Astrocyte of the hippocampus (primary cell): ENCODE measurements around the gene ALOX12B.
"Not testable (repeated sequence)": the region's sequence is repeated elsewhere in the genome, so short reads cannot be mapped to it uniquely, and the experiment has no call there.

Source experiments
- DNase-seq: peaks from one replicate; pipeline ENCODE4 v3.0.0; 2011; ENCODE audit warnings: low read depth, low spot score

The ALOX12B gene

DNA sequence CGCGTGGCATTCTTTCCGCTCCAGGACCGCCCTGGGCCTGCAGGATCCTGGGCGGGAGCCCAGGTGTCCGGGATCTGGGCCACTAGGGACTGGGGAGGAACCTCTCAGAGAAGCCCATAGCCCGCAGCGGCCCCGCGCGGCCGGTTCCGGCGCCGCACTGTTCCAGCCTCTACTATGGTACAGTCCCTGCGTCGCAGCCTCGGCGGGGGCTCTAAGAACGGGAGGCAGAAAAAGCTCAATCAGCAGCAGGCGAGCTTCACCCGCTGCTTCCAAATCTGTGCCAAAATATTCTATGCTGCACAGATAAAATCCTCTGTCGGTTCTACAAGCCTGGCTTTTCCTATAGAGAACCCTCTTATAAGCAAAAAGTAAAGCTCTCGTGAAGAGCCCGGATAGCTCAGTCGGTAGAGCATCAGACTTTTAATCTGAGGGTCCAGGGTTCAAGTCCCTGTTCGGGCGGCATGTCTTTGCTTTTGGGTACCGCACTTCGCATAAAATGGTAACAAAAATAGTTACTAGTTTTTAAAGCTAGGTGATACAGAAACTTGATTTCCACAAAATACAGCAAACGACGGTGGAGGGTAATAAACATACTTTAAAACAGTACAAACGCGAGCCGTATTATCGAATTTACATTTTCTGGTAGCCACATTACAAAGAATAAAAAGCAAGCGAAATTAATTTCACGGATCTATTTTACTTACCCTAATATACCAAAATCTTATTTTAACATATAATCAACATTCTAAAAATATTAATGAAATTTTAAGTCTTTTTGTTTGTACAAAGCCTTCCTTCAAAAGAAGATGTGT is 31.5 kb upstream of the ALOX12B start:
- peak; percentile 92 for DNase-seq

DNA sequence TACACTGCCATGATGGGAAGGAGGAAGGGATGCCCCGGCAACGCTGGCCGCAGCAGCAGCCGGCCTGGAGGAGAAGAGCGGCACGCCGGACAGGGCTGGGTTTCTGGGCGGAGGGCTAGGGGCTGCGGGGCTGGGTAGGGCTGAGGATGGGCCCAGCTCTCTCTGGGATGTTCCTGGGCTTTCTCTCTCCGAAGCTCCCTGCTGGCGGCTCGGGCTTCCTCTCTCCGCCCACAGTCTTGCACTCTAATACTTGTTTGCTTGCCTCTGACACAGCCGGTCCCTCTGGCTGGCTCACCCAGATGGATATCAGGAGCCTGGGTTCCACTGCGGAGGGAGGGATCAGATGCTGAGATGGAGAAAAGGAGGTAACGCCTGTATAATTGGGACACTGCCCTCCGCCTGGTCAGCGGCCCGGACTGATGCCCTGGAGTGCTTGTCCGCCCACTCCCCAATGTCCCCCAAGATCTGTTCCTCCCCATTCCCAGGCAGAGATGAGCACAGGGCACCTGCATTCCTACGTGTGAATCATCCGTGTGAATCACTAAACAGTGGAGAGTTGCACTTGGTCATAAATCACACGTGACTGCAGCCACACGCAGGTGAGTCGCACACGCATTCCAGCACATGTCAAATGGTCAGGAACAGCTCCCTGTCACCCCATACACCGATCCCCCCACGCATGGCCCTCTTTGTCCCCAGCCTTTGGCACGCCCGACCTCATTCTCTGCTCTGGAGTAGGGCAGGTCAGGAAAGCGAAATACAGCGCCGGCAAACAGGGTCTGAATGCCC is 30.7 kb upstream of the ALOX12B start, which contains the start of gene ALOXE3:
ALOXE3 (minus strand) TSS at position 535 of the 789 bp plus-strand sequence; CDS start at position 11, 524 bp downstream.
- peak; percentile 70 for DNase-seq

DNA sequence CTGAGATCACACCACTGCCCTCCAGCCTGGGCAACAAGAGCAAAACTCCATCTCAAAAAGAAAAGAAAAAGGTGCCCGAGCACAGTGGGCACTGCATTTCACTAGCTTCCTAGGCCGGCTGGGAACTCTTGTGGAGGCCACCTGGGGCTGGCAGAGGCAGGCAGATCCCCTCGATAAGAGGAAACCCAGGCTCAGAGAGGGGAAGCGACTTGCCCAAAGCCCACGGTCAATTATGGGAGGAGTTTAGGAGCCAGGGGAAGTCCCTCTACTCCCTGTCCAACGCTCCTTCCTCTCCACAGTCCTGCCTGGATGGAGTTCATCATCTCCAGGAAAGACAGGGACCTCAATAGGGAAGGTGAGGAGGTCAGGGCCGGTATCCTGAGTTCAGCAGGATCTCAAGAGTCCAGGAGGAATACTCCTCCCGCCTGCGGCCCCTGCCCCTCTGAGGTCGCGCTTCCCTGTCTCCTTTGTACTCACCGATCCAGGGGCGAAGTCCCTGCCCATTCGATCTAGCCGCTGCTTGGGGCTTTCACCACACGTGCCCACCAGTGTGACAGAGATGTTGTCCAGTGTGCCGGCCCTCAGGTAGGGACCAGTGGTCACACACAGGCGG is 30.0 kb upstream of the ALOX12B start:
- DNase-seq: no peak

DNA sequence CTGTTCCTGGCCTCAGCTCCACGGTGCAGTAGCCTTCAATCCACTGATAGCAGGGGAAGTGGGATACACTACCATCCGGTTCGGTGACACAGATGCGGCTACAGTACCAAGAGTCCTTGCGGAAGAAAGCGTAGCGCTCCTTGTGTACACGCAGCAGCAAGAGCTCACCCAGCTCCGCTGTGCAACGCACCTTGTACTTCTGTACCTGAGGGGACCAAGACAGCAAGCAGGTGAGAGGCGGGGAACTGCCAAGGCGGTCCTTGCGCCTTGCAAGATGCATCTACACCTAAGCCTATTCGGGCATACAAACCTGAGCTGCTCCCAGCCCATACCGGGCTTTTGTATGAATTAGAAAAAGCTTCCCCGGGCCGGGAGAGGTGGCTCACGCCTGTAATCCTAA is 29.3 kb upstream of the ALOX12B start:
- DNase-seq: no peak

DNA sequence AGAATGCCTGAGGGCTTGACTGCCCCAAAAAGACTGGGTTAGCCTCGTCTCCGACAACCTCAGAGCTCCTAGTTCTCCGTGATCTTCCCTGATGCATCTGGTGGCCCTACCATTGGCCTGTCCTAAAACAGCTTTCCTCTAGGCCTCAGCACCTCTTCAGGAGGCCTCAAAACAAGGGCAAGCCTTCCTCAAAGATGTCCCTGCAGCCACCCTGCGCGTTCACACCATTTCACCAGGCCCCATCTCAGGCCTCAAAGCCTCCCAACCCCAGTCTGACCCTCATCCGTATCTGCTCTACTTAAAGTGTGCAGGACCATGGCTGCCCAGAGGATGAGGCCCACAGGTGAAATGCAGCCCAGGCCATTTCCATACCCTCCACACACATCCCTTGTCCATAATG is 23.4 kb upstream of the ALOX12B start:
- no peak for DNase-seq

DNA sequence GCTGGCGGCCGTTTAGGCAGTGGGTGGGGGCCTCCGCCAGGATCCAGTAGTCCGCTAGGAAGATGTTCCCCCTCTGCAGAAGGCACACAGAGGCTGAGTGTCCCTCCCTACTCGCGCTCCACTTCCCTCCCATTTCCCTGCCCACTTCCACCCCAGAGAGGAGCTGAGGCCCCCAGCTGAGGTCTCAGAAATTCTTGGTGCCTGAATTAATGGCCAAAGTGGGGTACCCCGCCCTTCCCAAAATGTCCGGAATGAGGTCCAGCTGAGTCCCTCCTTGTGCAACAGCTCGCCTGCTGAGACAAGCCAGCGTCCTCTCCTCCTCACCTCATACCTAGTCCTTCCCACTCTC is 22.9 kb upstream of the ALOX12B start:
- DNase-seq: no peak

DNA sequence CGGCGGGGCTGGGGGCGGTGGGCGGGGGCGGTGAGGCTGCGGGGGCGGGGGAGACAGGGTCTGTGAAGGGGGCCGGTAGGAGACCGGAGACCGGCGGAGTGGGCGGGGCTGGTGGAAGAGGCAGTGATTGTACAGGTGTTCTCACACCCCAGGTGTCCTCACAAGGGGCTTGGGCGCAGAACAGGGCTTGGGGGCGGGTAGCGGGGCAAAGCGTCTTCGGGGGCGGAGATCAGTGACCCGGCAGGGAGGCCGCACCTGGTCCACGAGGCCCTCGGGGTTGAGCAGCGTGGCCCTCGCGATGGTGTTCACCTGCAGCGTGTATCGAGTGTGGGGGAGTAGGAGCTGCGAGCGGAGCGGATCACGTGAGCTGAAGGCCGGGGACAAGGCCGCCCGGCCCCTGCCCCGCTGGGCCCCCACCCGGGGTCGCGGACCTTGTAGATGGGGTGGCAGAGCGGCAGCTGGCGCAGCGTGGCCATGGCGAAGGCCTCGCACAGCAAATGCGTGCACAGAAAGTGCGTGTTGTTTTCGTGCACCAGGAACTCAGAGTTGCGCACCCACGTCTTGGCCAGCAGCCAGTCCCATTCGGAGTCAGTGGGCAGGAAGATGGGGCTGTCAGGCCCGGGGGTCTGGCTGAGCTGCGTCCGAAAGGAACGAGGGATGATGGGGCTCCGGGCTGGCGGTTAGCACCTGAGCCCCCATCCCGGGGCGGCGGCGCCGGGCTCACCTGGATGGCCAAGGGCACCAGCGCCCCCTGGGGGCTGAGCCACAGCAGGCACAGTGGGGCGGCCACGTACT is 22.3 kb upstream of the ALOX12B start:
- DNase-seq: peak; percentile 60

DNA sequence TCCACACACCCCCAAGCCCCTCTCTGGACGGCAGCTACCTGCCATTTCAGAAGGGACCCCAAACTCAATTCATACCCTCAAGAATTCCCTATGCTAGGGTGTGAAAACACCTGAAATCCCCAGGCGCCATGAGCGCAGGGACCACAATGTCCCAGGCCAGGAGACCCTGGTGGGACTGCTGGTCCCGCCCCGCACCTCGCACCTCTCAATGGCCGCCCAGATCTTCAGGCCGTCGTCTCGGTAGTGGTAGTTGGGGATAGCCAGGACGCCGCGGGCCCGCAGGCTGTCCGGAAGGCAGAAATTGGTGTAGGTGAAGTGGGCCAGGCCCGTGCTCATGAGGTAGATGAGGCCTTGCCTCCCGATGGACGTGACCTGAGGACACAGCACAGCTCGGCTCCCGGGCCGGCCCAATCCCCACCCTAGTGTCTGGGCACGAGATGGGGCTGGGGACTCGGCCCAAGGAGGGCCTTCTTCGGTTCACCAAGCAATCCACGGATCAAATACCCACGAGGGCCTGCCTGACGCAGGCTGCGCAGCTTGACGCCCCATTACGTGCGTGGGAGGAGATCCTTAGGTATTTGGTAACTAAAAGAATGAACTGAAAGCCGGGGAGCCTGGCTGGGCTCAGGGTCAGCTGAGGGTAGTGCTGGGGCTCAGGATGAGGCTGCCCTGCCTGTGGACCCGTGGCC is 21.6 kb upstream of the ALOX12B start:
- no peak for DNase-seq

DNA sequence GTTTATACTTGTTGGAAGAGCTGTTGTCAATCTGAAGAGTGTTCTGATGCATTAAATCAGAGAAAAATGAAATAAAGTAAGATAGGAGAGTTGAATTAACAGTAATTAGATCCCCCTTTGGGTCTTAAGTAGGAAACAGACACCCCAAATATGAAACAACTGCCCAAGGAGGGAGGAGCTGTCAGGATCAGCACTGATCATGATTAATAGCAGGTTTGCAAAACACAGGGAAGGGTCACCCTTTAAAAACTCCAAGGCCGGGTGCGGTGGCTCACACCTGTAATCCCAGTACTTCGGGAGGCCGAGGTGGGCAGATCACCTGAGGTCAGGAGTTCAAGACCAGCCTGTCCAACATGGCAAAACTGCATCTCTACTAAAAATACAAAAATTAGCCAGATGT is 19.5 kb upstream of the ALOX12B start:
- DNase-seq: not testable (repeated sequence)

DNA sequence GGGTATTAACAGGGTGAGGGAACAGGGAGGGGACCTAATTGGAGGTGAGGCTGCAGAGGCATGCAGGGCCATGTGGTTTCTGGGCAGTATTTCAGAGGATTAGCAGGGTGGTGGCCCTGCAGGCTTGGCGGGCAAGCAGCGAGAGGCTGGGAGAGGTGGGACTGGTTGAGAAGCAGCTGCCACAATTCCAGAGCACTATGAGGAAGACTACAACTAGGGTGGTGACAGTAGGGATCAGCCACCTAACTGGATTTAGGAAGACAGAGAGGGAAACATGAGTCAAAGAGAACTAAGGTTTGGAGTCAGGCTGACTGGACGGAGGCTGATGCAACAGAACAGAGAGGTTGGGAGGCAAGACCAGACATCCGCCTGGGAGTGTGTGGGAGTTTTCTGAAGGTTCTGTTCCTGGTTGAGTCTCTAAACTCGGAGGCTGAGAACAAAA is 18.5 kb upstream of the ALOX12B start:
- no peak for DNase-seq

DNA sequence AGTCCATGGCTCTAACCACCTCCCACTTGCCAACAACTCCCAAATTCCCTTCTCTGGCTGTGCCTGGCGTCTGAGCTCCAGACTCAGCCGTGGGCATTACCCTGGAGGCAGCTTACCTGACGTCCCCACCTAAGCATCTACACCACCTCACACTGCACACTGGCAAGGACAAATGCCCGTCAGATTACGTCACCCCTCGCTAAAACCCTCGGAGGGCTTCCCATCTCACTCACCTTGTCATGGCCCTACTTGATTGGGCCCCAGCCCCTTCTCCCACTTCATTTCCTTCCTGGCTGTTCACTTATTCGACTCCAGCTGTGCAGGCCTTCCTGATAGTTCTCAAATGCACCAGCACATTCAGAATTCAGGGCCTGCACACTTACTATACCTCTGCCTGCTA is 17.4 kb upstream of the ALOX12B start:
- DNase-seq: no peak

DNA sequence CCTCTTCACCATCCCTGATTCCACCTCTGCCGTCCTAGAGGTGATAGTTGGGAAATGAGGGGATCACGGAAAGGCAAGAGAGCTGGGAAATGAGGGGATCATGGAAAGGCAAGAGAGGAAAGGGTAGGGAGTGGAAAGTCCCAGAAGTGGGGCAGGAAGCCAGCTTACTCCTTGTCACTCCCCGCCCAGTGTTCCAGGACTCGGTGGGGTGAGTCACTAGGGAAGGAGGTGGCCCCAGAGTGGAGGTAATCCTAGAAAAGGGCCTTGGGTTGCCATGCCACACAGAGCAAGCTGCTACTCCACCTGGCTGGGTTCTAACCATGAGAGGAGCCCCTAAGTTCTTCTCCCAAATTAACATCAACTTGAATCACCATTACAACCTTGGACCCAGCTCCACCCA is 16.0 kb upstream of the ALOX12B start:
- DNase-seq: no peak

DNA sequence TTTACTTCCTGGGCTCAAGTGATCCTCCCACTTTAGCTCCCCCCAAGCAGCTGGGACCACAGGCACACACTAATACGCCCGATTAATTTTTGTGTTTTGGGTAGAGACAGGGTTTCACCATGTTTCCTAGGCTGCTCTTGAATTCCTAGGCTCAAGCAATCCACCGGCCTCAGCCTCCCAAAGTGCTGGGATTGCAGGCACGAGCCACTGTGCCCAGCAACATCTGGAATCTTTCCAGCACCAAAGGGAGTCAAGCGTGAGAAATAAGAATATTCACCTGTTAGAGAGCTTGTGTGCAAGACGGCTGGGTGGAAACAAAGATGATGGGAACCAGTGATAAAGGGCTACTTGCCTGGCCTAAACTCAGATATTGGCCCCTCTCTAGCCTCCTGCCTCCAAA is 14.2 kb upstream of the ALOX12B start:
- no peak for DNase-seq

DNA sequence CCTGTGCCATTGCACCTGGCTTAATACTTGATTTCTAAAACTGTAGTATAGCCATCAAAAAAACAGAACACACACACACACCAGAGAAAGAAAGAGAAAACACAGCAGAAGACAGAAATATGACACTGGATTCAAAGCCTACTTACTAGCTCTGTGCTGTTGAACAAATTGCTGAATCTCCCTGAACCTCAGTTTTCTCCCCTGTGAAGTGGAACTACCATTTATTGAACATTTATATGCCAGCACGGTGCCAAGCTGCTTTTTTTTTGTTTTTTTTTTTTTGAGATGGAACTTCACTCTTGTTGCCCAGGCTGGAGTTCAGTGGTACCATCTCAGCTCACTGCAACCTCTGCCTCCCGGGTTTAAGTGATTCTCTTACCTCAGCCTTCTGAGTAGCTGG is 13.2 kb upstream of the ALOX12B start:
- DNase-seq: no peak

DNA sequence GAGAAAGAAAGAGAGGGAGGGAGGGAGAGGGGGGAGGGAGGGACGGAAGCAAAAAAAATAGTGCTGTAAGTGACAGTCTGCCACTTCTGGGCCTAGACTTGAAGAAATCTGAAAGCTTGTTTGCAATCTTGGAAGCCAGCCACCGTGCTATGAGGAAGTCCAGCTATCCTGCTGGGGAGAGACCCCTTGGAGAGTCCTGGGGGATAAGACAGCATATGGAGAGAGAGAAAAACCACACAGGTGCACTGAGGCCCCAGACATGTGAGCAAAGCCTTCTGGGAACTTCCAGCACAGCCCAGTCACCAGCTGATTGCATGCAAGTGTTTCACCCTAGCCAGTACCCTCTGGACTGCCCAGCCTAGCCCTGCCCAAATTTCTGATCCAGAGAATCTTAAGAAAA is 12.6 kb upstream of the ALOX12B start:
- no peak for DNase-seq

DNA sequence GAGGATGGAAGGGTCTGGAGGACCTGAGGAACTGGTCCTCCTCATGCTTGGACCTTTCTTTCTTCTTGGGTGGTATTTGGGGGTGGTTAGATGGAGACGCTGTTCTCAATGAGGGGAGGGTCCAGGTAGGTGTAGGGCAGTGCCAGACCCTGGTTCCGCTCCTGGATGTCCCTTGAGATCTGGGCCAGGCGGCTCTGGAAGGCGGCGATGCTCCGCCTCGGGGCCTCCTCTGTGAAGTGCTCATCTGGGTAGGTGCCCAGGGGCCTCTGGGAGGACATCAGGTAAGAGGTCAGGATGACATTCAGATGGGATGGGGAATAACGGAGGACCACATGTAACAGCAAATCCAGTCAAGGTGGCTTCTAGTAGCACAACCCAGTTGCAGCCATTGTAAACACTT is 9.0 kb upstream of the ALOX12B start:
- no peak for DNase-seq

DNA sequence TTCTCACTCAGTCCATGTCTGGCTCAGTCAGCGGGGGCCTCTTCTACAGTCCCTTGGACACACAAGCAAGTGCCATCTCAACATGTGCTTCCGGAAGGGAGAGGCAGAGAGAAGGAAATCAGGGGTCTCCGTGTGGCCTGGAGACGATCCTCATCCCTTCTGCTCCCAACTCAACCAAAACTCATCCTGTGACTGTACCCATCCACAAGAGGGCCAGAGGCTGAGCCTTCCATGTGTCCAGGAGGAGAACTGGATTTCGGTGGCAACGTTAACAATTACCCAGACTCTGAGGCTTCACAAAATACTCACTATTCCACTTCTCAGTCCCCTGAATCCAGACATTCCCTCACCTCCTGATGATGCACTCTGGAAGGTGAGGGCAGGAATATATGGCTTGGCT is 7.8 kb upstream of the ALOX12B start:
- DNase-seq: no peak

DNA sequence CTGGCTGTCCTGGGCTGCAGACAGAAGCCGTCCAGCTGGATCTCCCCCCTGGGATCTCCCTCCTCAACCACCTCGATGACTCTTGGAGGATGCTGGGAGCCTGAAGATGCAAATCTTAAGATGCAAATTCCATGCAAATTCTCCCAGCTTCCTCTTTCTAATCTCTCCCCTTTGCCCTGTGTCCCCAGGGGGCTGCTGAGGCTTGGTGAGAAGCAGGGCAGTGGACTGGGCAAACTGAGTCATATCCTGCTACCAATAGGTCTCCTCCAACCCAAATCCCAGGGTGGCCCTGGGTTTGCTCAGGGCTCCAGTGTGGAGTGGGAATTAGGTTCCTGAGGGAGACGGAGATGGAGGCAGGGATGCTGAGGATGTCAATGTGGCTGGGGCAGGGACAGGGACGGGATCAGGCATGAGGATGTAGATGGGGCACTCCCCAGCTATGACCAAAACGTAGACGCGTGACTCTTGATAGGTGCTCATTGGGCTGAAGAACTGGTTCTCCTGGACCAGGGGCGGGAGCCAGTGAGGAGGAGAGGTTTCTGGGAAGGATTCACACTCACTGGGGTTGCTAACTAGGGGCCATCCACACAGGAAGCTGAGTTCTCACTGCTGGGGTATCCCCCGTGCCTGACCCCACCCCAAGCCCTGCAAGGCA is 3.6 kb upstream of the ALOX12B start:
- DNase-seq: no peak

DNA sequence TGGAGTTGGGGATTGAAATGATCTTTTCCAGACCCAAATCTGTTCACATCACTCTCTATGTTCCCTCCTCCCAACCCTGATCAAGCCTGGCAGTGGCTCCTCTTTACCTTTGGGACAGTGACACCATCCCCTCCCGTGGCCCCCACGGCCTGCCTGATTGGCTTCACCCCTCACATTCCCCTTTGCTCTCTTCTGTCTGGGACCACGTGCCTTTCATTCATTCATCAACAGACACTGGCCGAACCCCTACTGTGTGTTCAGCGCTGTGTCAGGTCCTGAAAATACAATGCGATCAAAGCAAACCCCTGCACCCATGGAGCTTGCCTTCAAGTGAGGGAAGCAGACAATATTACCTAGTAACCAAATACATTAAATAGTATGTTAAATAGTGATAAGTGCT is 2.2 kb upstream of the ALOX12B start:
- no peak for DNase-seq

DNA sequence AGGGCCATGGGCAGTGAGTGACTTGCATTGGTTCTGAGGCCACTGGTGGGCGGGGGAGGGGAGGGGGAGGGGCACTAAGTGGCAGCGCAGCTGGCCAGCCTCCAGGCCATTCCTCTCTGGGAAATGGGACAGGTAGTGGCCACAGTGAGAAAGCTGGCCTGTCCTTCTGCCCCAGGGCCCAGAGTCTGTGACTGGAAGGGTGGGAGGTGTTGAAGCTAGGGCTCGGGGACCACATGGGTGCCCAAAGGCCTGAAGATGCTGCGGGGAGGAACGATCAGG is 375 bp upstream of the ALOX12B start:
- no peak for DNase-seq

DNA sequence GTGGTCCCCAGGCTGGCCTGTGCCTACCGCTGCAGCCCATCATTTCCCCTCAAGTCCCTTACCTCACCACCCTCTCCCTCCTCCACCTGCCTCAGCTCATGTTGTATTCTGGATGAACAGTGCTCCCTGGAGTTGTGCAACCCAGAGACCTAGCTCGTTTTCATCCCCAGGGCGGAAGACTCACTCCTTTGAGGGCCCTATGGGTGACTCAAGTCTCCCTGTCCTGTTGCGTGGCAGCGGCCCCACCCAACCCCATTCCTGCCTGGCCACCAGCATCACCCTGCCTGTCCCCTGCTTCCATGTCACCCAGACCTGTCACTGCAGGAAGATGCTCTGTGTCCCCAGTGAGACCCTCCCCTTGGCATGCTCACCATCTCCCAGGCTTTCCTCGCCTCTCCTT is 3.3 kb downstream of the ALOX12B start:
- DNase-seq: no peak
